HCT116 (cell line): ENCODE measurements around the gene ITSN1. TPM values are rescaled to one million over a fixed set of nuclear protein-coding genes. Genes with fewer than 3 reads are reported as not detected.

Source experiments
- ATAC-seq: fragments of 200-7000 bp; cut with Tn5 transposase; 2 replicates; pipeline ENCODE4 v1.9.1; 2020; ENCODE audit warnings: mild to moderate bottlenecking, moderate library complexity
- BruUV-seq: library from RNA; stranded (reverse); fragments of 400-500 nt; replicated peaks from 2 replicates; lab custom pipeline; 2021; lab: Mats Ljungman, UMichigan
- CTCF ChIA-PET: fragments of 300-600 bp; sonication (Branson Sonifier 250); formaldehyde crosslinking; loops from one replicate; lab custom pipeline; 2021; ENCODE audit warnings: antibody characterized with exemption; lab: Charles Lee
- POLR2A ChIA-PET: fragments of 300-600, 350-600 bp; sonication (Branson Sonifier 250); formaldehyde crosslinking; loops from one replicate; lab custom pipeline; 2021; ENCODE audit warnings: antibody characterized with exemption; lab: Charles Lee
- RAD21 ChIA-PET, 2 experiments: fragments of 300-600 bp; sonication (Branson Sonifier 250); formaldehyde crosslinking; loops; one replicate each; lab custom pipeline; 2023; ENCODE audit warnings: low total read pairs in 2 of 2; ENCODE audit not compliant: uncharacterized antibody in 2 of 2, unreplicated experiment in 2 of 2, low non-redundant PET in 1 of 2; lab: Charles Lee
- DNase-seq: peaks from one replicate; pipeline ENCODE4 v3.0.0-alpha.2; 2010; ENCODE audit warnings: low read depth, low spot score
- H2AFZ ChIP-seq: fragments of 200-600 bp; shearing (Covaris generic), sonication (generic); 2 replicates; pipeline ENCODE4 v1.6.1; 2017; ENCODE audit warnings: low read depth, mixed run types, mixed read lengths, antibody characterized with exemption, low read length; ENCODE audit not compliant: poor library complexity, severe bottlenecking
- H3K27ac ChIP-seq: 2 replicates; pipeline ENCODE4 v1.5.1; 2012; ENCODE audit warnings: low read depth, low read length
- H3K27me3 ChIP-seq: fragments of 200-600 bp; sonication (generic); 2 replicates; pipeline ENCODE4 v1.6.1; 2016; ENCODE audit warnings: mixed run types, low read length, mixed read lengths; ENCODE audit not compliant: insufficient read depth
- H3K36me3 ChIP-seq, 2 experiments: fragments of 200-500 bp in 1 of 2; fragments of 200-600 bp in 1 of 2; sonication (Bioruptor generic) in 1 of 2; sonication (generic) in 1 of 2; 2 replicates each; pipeline versions ENCODE4 v1.5.1 to v1.6.1; 2014 to 2016; ENCODE audit warnings: low read length in 2 of 2, inconsistent platforms in 1 of 2, mixed read lengths in 1 of 2, mixed run types in 1 of 2; ENCODE audit not compliant: insufficient read depth in 2 of 2, control insufficient read depth in 1 of 2
- H3K4me1 ChIP-seq, 2 experiments: fragments of 200-600 bp in 1 of 2; sonication (generic) in 1 of 2; 2 replicates each; pipeline versions ENCODE4 v1.5.1 to v1.6.1; 2012 to 2017; ENCODE audit warnings: low read length in 2 of 2, inconsistent platforms in 1 of 2, mild to moderate bottlenecking in 1 of 2, mixed read lengths in 1 of 2, mixed run types in 1 of 2, moderate library complexity in 1 of 2; ENCODE audit not compliant: insufficient read depth in 2 of 2, control insufficient read depth in 1 of 2
- H3K4me2 ChIP-seq: fragments of 200-600 bp; sonication (generic); 2 replicates; pipeline ENCODE4 v1.6.1; 2017; ENCODE audit warnings: mixed run types, low read length, mixed read lengths
- H3K4me3 ChIP-seq, 2 experiments: fragments of 200-600 bp in 1 of 2; sonication (generic) in 1 of 2; replicated peaks in 1 of 2; 2 replicates each; pipeline ENCODE4 v1.5.1; 2011 to 2016; ENCODE audit warnings: low read length in 2 of 2, control low read depth in 1 of 2, low read depth in 1 of 2, mild to moderate bottlenecking in 1 of 2, mixed read lengths in 1 of 2, mixed run types in 1 of 2
- H3K79me2 ChIP-seq: fragments of 200-600 bp; sonication (generic); 2 replicates; pipeline ENCODE4 v1.6.1; 2017; ENCODE audit warnings: mild to moderate bottlenecking, mixed run types, low read length, moderate library complexity, mixed read lengths; ENCODE audit not compliant: insufficient read depth
- H3K9ac ChIP-seq: fragments of 200-600 bp; sonication (generic); 2 replicates; pipeline ENCODE4 v1.6.1; 2016; ENCODE audit warnings: low read length, mixed read lengths
- H3K9me2 ChIP-seq: fragments of 200-600 bp; sonication (generic), shearing (Covaris generic); 2 replicates; pipeline ENCODE4 v1.6.1; 2017; ENCODE audit warnings: mixed run types, mild to moderate bottlenecking, moderate library complexity; ENCODE audit not compliant: insufficient read depth
- H3K9me3 ChIP-seq, 2 experiments: fragments of 200-500 bp in 1 of 2; fragments of 200-600 bp in 1 of 2; sonication (Bioruptor generic) in 1 of 2; sonication (generic) in 1 of 2; 2 replicates each; pipeline ENCODE4 v1.6.1; 2014 to 2017; ENCODE audit warnings: low read length in 2 of 2, mixed read lengths in 2 of 2, inconsistent platforms in 1 of 2, low read depth in 1 of 2, mild to moderate bottlenecking in 1 of 2, mixed run types in 1 of 2, moderate library complexity in 1 of 2; ENCODE audit not compliant: control insufficient read depth in 1 of 2, insufficient read depth in 1 of 2
- H4K20me1 ChIP-seq: fragments of 200-600 bp; sonication (generic), shearing (Covaris generic); 2 replicates; pipeline ENCODE4 v1.6.1; 2017; ENCODE audit warnings: mixed run types, mild to moderate bottlenecking, moderate library complexity; ENCODE audit not compliant: insufficient read depth
- CBX3 ChIP-seq: IDR thresholded peaks from 2 replicates; pipeline ENCODE4 v1.6.1; 2012; ENCODE audit warnings: low read depth
- EGR1 ChIP-seq: IDR thresholded peaks from 2 replicates; pipeline ENCODE4 v1.6.1; 2012; ENCODE audit warnings: low read depth
- ELF1 ChIP-seq: IDR thresholded peaks from 2 replicates; pipeline ENCODE4 v1.6.1; 2012; ENCODE audit warnings: low read depth, borderline replicate concordance
- JUND ChIP-seq: IDR thresholded peaks from 2 replicates; pipeline ENCODE4 v1.6.1; 2012
- SIN3A ChIP-seq: IDR thresholded peaks from 2 replicates; pipeline ENCODE4 v1.6.1; 2012; ENCODE audit warnings: low read depth
- SP1 ChIP-seq: IDR thresholded peaks from 2 replicates; pipeline ENCODE4 v1.6.1; 2012; ENCODE audit warnings: low read depth
- TCF7L2 ChIP-seq: IDR thresholded peaks from 2 replicates; pipeline ENCODE4 v1.7.0; 2011; ENCODE audit warnings: borderline replicate concordance, inconsistent platforms; ENCODE audit not compliant: insufficient read depth, insufficient read length; ENCODE audit errors: extremely low read depth
- YY1 ChIP-seq: IDR thresholded peaks from 2 replicates; pipeline ENCODE4 v1.6.1; 2011; ENCODE audit warnings: low read length, low read depth, moderate library complexity, mild to moderate bottlenecking; ENCODE audit not compliant: insufficient replicate concordance; ENCODE audit errors: extremely low read depth
- ZBTB33 ChIP-seq: IDR thresholded peaks from 2 replicates; pipeline ENCODE4 v1.6.1; 2011; ENCODE audit warnings: mild to moderate bottlenecking, low read length, moderate library complexity; ENCODE audit not compliant: insufficient replicate concordance; ENCODE audit errors: extremely low read depth
- intact Hi-C: fragments of 100-400 bp; cut with micrococcal nuclease; formaldehyde crosslinking; loops from 2 replicates; pipeline ENCODE4 v1.10.0; 2022
- total RNA-seq: library from RNA; stranded (reverse); gene quantifications from one replicate; pipeline ENCODE4 v1.2.1, GENCODE V29; 2021; ENCODE audit not compliant: unreplicated experiment
- TF ChIP-seq, protein P1 (sequence below), 3 experiments: fragments of 200-600 bp in 1 of 3; sonication (generic) in 1 of 3; IDR thresholded peaks in 2 of 3; conservative IDR thresholded peaks in 1 of 3; 2 replicates each; pipeline ENCODE4 v1.5.1; 2012 to 2017; ENCODE audit warnings: low read depth in 2 of 3, low read length in 2 of 3, antibody characterized with exemption in 1 of 3, borderline replicate concordance in 1 of 3, control low read depth in 1 of 3, mild to moderate bottlenecking in 1 of 3, mixed read lengths in 1 of 3, mixed run types in 1 of 3, moderate library complexity in 1 of 3; ENCODE audit not compliant: insufficient read depth in 1 of 3

The ITSN1 gene
- total RNA-seq, 1 experiment from 2014 or later, result 25.8 TPM

- Histone ChIP-seq H3K79me2 (no peaks in the 10 kb centered on the region), H3K4me1 (peaks cover 18 to 24% of the 10 kb centered on the region in 2 experiments), H4K20me1 (no peaks in the 10 kb centered on the region), H3K9ac (no peak overlapping the region), H3K9me2 (no peaks in the 10 kb centered on the region), H3K27ac (no peak overlapping the region), H3K4me3 (no peak overlapping the region), H3K27me3 (no peaks in the 10 kb centered on the region), H2AFZ (no peak overlapping the region), H3K9me3 (no peaks in the 10 kb centered on the region), H3K4me2 (no peak overlapping the region), H3K36me3 (no peaks in the 10 kb centered on the region)
- ChIA-PET CTCF (interaction anchor here (0.7 kb wide), 1 partner anchor 599 kb away, joined by 3 read pairs; no protein-coding TSS in a partner anchor), POLR2A (no interaction called here), RAD21 (no interaction called here)
- ATAC-seq (no peak), DNase-seq (no peak)
- BruUV-seq, result no TSS peak
- TF ChIP-seq JUND (no peak), CBX3 (no peak), YY1 (no peak), ELF1 (no peak), SIN3A (no peak), TCF7L2 (no peak), SP1 (no peak), ZBTB33 (no peak), EGR1 (no peak)
- TF ChIP-seq, protein P1, sequence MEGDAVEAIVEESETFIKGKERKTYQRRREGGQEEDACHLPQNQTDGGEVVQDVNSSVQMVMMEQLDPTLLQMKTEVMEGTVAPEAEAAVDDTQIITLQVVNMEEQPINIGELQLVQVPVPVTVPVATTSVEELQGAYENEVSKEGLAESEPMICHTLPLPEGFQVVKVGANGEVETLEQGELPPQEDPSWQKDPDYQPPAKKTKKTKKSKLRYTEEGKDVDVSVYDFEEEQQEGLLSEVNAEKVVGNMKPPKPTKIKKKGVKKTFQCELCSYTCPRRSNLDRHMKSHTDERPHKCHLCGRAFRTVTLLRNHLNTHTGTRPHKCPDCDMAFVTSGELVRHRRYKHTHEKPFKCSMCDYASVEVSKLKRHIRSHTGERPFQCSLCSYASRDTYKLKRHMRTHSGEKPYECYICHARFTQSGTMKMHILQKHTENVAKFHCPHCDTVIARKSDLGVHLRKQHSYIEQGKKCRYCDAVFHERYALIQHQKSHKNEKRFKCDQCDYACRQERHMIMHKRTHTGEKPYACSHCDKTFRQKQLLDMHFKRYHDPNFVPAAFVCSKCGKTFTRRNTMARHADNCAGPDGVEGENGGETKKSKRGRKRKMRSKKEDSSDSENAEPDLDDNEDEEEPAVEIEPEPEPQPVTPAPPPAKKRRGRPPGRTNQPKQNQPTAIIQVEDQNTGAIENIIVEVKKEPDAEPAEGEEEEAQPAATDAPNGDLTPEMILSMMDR (IDR thresholded peaks at IDR 0.05 in 2 of 3, conservative IDR thresholded peaks at IDR 0.05 in 1 of 3; ENCODE audit: borderline replicate concordance in 1 of 3, insufficient read depth in 1 of 3, low read depth in 2 of 3, low read length in 2 of 3), result no peak
- intact Hi-C loops, result no loop called here
Measured at GRCh38 chr21:33762803-33763581, 120.7 kb downstream of the ITSN1 start.
